Kidney (tissue), 14 donors: ENCODE measurements around the gene SERPINA5. TPM values are rescaled to one million over a fixed set of nuclear protein-coding genes. Genes with fewer than 3 reads are reported as not detected.

ENCODE experiments used
- DNase-seq, 5 donors: peaks; one replicate each; pipeline ENCODE4 v3.0.0-alpha.2; 2013 to 2020
- FAIRE-seq: peaks from 2 replicates; lab custom pipeline; 2012; peaks lifted over from hg19 to GRCh38; lab: Jason Lieb, UNC
- H3K27ac ChIP-seq, 2 donors: one replicate each; pipeline ENCODE4 v1.7.0; 2013; ENCODE audit warnings: low read depth in 2 of 2, low read length in 2 of 2, inconsistent platforms in 1 of 2
- H3K27me3 ChIP-seq: one replicate; pipeline ENCODE4 v1.7.1; 2013; ENCODE audit warnings: low read length, inconsistent platforms; ENCODE audit not compliant: control insufficient read depth, insufficient read depth
- H3K36me3 ChIP-seq, 3 donors: one replicate each; pipeline versions ENCODE4 v1.7.0 to v1.7.1; 2013; ENCODE audit warnings: low read length in 3 of 3, control low read depth in 1 of 3, inconsistent platforms in 1 of 3; ENCODE audit not compliant: insufficient read depth in 3 of 3, control insufficient read depth in 2 of 3
- H3K4me1 ChIP-seq, 3 donors: one replicate each; pipeline versions ENCODE4 v1.7.0 to v1.7.1; 2013; ENCODE audit warnings: low read length in 3 of 3, inconsistent platforms in 1 of 3, low read depth in 1 of 3; ENCODE audit not compliant: control insufficient read depth in 2 of 3, insufficient read depth in 2 of 3
- H3K4me3 ChIP-seq, 3 donors: one replicate each; pipeline versions ENCODE4 v1.7.0 to v1.8.1; 2013; ENCODE audit warnings: low read length in 3 of 3, control low read depth in 1 of 3, inconsistent platforms in 1 of 3
- H3K9ac ChIP-seq, 3 donors: one replicate each; pipeline versions ENCODE4 v1.7.0 to v1.7.1; 2013; ENCODE audit warnings: low read length in 3 of 3, control low read depth in 1 of 3, inconsistent platforms in 1 of 3
- H3K9me3 ChIP-seq, 3 donors: one replicate each; pipeline versions ENCODE4 v1.7.0 to v1.7.1; 2013; ENCODE audit warnings: low read length in 3 of 3, control low read depth in 1 of 3, inconsistent platforms in 1 of 3; ENCODE audit not compliant: control insufficient read depth in 2 of 3, insufficient read depth in 1 of 3
- intact Hi-C: fragments of 100-400 bp; cut with DNase I; formaldehyde crosslinking; loops from one replicate; pipeline ENCODE4 v1.11.1; 2022
- polyA plus RNA-seq: library from polyadenylated mRNA; stranded (reverse); fragments of 350-450 nt; fragmentation: Illumina TruSeq; extraction: RNeasy Lipid Tissue Mini Kit (QIAGEN cat#74804); gene quantifications from one replicate; pipeline ENCODE4 v1.2.3, GENCODE V29; 2014; ENCODE audit warnings: low read depth, low replicate concordance; ENCODE audit not compliant: insufficient read depth
- total RNA-seq: library from RNA; stranded (reverse); fragmentation: NEBNext Ultra II Directional; extraction: Animal tissue kit (Norgen Biotek cat#: 25700); gene quantifications from one replicate; pipeline ENCODE4 v1.2.1, GENCODE V29; 2021
- TF ChIP-seq, protein P1 (sequence below): IDR thresholded peaks from 3 replicates; pipeline ENCODE4 v1.5.1; 2012; ENCODE audit warnings: mild to moderate bottlenecking, moderate library complexity, borderline replicate concordance; ENCODE audit not compliant: insufficient read depth; ENCODE audit errors: extremely low read depth
- donor health status: control.
- donor health status: control.
- donor health status: control.
- donor health status: control.
- donor health status: control.
- donor health status: DM: yes; HTN: yes; CAD: no.
- donor health status: Normal renal cell carcinoma (clear cell type).

The SERPINA5 gene
- total and polyA plus RNA-seq, 2 donors from 2014 or later = 85.1 to 522 TPM

DNA sequence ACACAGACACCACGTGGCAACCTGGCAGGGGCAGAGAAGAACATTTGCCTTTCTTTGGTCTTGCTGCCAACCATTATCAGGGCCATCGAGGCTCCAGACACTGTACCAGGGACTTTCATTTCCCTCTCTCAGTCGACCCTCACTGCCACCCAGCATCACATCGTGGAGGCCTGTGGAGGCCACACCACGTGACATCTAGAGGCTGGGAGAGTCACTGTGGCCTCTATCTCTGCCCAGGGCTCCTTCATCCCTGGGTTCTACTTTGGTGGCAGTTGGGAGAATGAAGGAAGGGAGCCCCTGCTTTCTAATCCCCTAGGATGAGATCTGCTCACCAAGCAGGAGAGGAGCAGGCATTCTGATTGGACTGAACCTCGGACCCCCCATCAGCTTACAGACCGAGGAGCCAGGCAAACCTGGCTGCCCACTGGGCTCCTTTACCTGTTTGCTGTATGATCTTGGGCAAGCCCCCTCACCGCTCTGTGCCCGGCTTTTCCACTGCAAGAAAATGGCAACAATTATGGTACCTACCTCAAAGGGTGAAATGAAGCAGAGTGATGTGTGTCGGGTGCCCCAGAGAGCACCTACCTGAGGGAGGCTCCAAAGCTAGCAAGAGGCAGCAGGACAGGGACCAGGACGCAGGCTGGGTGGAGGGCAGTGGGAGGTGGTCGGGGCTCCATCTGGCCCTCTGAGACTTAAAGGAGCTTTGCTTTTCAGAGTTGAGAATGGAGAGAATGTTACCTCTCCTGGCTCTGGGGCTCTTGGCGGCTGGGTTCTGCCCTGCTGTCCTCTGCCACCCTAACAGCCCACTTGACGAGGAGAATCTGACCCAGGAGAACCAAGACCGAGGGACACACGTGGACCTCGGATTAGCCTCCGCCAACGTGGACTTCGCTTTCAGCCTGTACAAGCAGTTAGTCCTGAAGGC is 32.8 kb downstream of the SERPINA5 start:
- Histone ChIP-seq H3K36me3 (no peaks in the 10 kb centered on the region), H3K9ac (no peak overlapping the region), H3K27me3 (no peaks in the 10 kb centered on the region), H3K4me1 (no peaks in the 10 kb centered on the region), H3K9me3 (peaks cover 0 to 26% (median 7%) of the 10 kb centered on the region in 3 donors), H3K4me3 (no peak overlapping the region), H3K27ac (no peak overlapping the region)
- TF ChIP-seq, protein P1, sequence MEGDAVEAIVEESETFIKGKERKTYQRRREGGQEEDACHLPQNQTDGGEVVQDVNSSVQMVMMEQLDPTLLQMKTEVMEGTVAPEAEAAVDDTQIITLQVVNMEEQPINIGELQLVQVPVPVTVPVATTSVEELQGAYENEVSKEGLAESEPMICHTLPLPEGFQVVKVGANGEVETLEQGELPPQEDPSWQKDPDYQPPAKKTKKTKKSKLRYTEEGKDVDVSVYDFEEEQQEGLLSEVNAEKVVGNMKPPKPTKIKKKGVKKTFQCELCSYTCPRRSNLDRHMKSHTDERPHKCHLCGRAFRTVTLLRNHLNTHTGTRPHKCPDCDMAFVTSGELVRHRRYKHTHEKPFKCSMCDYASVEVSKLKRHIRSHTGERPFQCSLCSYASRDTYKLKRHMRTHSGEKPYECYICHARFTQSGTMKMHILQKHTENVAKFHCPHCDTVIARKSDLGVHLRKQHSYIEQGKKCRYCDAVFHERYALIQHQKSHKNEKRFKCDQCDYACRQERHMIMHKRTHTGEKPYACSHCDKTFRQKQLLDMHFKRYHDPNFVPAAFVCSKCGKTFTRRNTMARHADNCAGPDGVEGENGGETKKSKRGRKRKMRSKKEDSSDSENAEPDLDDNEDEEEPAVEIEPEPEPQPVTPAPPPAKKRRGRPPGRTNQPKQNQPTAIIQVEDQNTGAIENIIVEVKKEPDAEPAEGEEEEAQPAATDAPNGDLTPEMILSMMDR = no peak
- intact Hi-C loops = no loop called here
- FAIRE-seq = no peak
- no peak for DNase-seq

DNA sequence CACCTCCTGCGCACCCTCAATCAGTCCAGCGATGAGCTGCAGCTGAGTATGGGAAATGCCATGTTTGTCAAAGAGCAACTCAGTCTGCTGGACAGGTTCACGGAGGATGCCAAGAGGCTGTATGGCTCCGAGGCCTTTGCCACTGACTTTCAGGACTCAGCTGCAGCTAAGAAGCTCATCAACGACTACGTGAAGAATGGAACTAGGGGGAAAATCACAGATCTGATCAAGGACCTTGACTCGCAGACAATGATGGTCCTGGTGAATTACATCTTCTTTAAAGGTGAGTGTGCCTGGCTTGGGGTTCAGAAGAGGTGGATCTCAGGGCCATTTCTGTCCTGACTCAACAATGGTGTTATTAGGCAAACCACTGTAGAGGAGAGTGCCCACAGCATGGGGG is 33.6 kb downstream of the SERPINA5 start:
- Histone ChIP-seq H3K9ac (no peak overlapping the region), H3K36me3 (no peaks in the 10 kb centered on the region), H3K4me1 (no peaks in the 10 kb centered on the region), H3K27ac (no peak overlapping the region), H3K4me3 (no peak overlapping the region), H3K9me3 (peaks cover 0 to 32% (median 7%) of the 10 kb centered on the region in 3 donors), H3K27me3 (no peaks in the 10 kb centered on the region)
- TF ChIP-seq, protein P1 = no peak
- intact Hi-C loops = no loop called here
- DNase-seq (no peak), FAIRE-seq (no peak)

- H3K4me3 ChIP-seq = no peak overlapping the region
- no peak overlapping the region for H3K9ac ChIP-seq
- intact Hi-C loops = no loop called here
- FAIRE-seq (no peak), DNase-seq (no peak)
- H3K27me3 ChIP-seq = no peaks in the 10 kb centered on the region
- H3K9me3 ChIP-seq = peaks cover 0 to 33% (median 7%) of the 10 kb centered on the region in 3 donors
- H3K36me3 ChIP-seq = no peaks in the 10 kb centered on the region
- TF ChIP-seq, protein P1 = no peak
- no peaks in the 10 kb centered on the region for H3K4me1 ChIP-seq
- H3K27ac ChIP-seq = no peak overlapping the region
Measured at GRCh38 chr14:94615254-94615653, 34.0 kb downstream of the SERPINA5 start.
